GM04503 (cell line): ENCODE data around the gene PEAR1.

Experiments used
- DNase-seq: peaks from one replicate; pipeline ENCODE4 v3.0.0-alpha.2; 2012; ENCODE audit warnings: low read depth

The PEAR1 gene

DNA sequence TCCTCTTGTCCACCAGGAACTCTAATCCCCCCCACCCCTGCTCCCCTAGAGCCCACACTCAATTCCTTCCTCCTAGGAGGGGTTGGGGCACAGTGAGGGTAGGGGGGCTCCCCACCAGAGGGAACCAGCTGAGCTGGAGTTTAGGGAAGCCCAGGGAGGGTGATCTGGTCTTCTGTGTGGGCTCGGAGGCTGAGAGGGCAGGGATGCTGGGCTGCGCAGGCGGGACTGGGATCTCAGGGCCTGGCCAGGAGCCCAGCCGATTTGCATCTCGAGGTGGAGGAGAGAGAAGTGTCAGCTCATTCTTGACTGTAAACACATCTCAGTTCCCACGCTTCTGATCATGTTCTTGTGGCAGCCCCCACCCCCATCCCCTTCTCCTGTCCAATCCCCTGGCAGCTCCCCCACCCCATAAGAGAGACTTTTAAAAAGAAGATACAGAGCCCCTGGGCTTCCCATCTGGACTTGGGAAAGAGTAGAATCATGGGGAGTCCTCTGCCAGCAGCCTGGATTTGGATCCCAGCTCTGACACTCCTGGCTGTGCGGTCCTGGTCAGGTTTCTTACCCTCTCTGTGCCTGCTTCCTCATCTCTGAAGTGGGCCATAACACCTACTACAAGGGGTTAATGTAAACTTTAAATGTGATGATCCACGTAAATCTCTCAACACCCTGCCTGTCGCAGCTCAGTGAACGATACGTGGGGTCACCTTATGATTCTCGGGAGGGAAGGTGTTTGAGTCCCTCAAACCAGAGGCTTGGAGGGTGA lies 6.6 kb downstream of the PEAR1 start:
- DNase-seq = no peak

DNA sequence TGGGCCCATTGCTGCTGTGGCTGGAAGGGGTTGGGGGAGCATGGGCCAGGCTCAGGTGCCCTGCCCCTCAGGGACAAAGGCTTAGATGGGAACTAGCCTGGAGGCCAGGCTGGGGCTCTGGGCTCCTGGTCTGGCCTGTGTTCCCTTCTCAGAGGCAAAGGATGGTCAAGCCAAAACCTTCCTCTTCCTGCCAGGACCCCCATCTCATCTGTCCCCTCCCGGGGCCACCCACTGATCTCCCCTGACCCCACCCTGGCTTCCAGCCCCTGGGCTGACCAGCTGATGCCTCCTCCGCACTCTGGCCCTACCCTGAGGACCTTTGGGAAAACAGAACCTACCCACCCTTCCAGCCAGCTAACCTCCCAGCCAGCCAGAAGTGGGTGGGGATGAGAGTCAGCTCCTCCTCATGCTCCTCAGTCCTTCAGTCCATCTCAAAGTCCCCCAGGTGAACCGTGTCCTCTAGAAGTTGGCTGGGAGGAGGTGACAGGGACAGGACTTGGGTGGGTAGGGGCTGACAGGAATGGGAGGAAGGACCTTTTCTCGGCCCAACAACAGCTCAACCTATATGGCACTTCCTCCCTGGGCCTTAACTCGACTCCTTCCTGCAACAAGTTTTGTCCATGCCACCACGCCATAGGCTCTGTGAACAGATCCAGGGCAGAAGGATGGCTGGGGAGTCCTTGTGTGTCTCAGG lies 7.5 kb downstream of the PEAR1 start:
- DNase-seq = no peak

DNA sequence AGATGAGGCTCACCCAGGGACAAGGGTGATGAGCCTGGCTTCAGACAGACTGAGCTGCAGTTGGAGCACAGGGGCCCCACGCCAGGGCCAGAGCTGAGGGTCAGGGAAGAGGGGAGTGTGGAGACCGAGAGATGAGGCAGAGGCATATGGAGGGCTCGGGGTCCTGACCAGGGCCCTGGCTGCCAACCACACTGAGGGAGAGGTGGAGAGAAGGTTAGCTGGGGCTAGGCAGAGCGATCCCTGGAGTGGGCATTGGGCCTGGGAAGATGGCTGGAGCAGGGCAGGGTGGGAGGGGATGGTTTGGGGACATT lies 8.0 kb downstream of the PEAR1 start:
- no peak for DNase-seq

DNA sequence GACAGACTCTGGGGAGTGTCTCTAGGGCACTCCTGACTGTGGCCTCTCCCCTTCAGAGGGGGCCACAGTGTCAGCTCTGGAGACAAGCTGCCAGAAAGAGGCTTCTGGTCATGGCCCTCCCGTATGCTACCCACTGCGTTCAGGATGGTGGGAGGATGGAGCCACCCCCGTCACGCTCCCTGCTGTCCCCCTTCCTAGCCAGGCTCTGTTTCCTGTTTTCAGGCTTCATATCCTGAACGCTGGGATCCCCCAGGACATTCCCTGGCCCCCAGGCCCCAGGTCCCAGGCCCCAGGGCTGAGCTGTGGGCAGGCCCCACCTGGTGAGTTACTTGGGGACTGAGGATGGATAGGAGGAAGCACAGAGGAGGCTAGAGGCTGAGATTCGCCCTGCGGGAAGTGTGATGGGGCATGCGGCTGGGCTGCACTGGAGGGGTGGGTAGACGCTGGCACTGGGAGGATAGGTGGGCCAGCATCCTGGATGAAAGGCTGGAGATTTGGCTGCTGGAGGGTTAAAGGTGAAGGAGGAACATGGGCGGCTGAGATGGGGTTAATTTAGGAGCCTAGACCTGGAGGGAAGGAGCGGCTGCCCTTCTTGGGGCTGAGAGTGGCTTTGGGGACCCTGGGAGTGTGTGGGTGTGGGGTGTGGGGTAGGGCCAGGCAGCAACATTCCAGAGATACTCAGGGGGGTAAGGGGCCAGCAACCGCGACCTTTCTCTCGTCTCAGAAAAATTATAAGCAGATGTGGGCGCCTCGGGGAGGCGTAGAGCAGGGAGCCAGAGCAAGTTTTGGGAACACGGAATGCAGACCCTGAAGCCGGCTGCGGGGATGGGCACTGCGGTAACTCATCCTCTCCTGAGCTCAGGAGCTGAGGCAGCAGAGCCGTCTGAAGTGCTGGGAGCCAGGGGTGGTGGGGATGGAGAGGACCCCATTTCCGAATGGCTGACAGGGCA lies 8.7 kb downstream of the PEAR1 start:
- DNase-seq = no peak

DNA sequence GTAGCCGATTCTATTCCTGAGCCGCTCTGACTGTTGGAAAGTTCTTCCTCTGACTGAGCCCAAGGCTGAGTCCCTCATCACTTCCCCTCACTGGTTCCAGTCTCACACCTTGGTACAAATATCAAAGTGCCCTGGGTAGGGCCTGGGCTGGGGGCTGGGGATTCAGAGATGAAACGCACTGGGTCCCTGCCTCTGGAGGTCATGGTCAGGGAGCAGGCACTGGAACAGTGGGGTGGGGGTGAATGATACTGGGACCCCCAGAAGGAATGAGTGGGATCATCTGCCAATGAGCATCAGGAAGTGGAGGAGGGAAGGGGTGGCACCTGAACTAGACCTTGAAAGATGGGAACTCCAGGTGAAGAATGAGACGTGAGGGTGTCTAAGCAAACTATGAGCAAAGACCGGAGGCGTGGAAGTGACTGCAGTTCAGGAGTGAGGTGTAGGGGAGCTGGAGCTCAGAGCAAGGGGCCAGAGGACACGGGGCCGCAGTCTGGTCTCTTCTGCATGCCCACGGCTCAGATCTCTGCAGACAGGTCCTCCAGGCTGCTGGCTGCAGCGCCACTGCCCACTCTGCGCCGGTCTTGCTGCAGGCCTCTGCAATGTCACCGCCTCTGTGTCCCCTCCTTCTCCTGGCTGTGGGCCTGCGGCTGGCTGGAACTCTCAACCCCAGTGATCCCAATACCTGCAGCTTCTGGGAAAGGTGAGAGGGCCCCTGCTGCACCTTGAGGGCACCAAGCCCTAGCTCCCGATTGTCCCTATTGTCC lies 10.0 kb downstream of the PEAR1 start:
- DNase-seq = no peak

DNA sequence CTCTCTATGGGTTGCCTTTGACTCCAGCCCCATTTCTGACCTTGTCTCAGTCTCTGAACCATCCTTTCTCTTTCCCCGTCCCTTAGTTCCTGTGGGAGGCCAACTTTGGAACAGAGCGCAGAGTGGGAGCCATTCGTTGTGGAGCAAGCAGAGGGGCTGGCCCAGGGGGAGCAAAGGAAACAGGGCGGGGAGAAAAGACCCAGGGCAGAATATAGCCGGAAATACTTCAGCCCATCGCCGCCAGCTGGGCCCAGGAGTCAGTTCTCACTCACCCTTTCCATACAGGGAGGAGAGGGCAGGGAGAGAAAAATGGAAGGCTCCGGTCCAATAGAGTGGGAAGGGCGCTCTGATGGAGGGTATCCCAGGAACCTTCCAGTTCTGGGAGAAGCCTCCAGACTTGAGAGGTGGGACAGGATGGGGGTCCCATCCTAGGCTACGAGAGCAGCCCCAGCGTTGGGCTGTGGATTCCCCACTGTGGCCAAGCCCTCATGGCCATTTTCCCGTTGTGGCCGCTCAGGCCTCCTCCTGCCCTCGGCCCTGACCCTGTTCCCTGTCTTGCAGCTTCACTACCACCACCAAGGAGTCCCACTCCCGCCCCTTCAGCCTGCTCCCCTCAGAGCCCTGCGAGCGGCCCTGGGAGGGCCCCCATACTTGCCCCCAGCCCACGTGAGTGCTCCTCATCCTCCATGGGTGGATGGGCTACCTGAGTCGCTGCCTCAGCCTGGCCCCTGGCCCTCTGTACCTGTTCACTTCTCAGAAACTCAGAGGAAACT lies 10.9 kb downstream of the PEAR1 start:
- DNase-seq = no peak

DNA sequence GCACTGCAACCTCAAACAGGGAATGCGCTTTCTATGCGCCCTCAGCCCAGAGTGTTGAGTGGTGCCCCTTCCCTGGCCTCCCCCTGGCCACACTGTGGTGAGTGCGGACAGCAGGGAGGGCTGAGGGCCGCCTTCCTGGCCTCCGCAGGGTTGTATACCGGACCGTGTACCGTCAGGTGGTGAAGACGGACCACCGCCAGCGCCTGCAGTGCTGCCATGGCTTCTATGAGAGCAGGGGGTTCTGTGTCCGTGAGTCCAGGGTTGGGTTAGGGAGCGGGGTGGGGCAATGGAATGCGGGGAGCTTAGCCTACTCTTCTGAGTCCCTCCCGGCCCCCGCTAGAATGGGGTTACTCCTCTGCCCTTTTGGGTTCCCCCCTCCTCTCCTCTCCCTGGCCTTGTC lies 11.7 kb downstream of the PEAR1 start:
- no peak for DNase-seq

DNA sequence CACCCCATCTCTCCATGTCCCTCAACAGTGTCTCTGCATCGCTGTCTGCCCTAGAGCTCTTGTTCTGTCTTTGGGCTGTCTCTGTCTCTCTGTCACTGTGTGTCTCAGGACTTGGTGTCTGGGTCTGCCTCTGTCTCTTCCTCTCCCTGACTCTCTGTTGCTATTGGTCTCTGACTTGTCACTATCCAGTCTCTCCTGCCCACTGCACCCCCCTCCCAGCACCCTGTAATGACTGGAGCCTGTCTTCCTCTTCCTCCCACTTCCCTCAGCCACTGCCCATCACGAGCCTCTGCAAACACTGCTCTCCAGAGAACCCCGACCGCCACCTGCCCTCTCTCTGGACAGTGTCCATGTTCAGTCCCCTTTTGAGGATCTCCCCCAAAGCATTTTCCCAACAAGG lies 12.1 kb downstream of the PEAR1 start:
- no peak for DNase-seq

DNA sequence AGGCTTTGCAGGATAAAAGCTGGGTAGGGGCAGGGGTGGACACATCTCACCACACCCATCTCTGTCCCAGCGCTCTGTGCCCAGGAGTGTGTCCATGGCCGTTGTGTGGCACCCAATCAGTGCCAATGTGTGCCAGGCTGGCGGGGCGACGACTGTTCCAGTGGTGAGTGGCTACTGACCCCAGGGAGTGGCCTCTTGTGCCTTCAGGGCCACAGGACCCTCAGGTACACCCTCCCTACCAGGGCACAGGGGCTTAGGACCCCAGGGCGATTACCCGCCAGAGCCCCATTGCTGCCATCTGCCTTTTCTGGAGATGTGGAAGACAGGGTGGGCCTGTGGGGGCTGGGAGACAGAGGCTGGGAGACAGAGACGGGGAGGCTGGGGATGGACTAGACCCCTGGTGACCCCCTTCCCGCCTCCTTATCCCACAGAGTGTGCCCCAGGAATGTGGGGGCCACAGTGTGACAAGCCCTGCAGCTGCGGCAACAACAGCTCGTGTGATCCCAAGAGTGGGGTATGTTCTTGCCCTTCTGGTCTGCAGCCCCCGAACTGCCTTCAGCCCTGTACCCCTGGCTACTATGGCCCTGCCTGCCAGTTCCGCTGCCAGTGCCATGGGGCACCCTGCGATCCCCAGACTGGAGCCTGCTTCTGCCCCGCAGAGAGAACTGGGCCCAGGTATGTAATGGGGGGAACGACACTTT lies 12.8 kb downstream of the PEAR1 start:
- no peak for DNase-seq

DNA sequence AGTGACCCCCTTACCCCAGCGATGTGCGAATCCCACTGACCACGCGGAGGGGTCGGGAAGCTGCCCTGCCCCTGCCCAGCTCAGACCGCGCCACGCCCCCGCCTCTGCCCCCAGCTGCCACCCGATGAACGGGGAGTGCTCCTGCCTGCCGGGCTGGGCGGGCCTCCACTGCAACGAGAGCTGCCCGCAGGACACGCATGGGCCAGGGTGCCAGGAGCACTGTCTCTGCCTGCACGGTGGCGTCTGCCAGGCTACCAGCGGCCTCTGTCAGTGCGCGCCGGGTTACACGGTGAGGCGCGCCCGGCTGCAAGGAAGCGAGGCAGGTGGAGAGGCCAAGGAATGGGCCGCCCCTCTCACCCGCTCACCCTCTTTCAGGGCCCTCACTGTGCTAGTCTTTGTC lies 15.0 kb downstream of the PEAR1 start:
- DNase-seq = no peak

DNA sequence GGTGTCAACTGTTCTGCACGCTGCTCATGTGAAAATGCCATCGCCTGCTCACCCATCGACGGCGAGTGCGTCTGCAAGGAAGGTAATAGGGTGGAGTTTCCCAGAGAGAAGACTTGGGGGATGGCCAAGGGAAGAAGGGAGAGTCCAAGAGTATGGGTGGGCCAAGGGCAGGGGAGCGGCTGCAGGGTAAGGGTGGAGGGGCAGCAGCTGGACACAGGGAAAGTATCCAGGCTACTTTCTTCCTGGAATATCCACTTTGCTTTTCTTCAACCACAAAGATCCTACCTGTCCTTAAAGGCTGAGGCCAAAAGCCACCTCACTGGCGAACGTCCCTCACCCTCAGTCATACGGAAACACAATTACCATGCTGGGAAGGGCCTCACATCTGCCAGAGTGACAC lies 15.4 kb downstream of the PEAR1 start:
- no peak for DNase-seq

DNA sequence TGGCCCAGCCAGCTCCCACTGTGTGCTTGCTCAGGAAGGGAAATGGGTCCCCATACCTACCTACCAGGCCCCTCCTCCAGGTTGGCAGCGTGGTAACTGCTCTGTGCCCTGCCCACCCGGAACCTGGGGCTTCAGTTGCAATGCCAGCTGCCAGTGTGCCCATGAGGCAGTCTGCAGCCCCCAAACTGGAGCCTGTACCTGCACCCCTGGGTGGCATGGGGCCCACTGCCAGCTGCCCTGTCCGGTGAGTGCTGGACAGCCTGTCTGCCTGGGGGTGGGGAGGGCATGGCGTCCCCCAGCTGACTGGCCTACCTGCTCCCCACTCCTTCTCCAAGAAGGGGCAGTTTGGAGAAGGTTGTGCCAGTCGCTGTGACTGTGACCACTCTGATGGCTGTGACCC lies 16.2 kb downstream of the PEAR1 start:
- DNase-seq = no peak

DNA sequence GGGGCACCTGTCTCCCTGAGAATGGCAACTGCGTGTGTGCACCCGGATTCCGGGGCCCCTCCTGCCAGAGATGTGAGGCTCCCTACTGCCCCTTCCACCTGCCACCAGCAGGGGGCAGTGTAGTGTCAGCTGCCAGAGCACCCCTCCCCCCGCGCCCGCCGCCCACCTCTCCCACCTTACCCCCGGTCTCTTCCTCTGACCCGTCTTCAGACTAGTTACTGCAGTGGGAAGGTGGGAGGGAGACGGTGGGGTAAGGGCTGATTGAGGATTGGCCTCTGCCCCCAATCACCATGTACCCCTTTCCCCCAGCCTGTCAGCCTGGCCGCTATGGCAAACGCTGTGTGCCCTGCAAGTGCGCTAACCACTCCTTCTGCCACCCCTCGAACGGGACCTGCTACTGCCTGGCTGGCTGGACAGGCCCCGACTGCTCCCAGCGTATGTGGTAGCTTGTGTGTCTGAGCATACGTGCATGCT lies 16.8 kb downstream of the PEAR1 start:
- no peak for DNase-seq

DNA sequence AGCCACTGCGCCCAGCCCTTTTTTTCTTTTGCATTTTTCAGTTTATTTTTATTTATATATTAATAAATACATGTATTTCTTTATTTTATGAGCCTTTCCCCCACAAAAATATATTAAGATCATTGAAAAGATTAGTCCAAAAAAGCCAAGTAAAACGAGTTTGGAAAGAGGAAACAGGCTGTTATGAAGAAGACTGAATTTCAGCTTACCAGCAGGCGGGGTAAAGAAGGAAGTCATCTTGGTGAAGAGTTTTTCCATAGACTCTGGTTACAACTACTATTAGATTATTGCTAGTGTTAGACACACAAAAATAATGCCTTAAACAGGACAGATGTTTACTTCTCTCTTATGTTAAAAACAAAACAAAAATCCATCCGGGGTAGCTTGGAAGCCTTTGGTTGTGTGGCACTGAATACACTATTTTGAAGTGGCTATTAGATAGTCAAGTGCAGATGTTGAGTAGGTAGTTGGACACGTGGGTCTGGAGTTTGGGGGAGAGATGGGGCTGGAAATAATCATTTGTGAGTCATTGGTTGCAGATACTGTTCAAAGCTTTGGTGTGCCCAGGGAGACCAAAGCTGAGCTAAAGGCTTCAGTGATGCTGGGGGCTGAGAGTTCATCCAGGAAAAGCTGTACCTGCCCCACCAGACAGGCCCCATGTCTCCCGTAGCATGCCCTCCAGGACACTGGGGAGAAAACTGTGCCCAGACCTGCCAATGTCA lies 18.2 kb downstream of the PEAR1 start:
- DNase-seq = no peak

DNA sequence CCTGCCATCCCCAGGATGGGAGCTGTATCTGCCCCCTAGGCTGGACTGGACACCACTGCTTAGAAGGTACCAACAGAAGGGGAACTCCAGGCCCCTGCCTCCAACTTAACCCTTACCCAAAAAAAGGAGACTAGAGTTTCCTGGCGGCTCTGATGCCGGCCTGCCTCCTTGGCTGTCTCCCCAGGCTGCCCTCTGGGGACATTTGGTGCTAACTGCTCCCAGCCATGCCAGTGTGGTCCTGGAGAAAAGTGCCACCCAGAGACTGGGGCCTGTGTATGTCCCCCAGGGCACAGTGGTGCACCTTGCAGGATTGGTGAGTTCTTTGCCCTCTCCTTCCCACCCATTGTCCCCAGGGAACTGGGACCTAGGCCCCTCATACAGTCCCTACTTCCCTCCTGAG lies 18.8 kb downstream of the PEAR1 start:
- no peak for DNase-seq

DNA sequence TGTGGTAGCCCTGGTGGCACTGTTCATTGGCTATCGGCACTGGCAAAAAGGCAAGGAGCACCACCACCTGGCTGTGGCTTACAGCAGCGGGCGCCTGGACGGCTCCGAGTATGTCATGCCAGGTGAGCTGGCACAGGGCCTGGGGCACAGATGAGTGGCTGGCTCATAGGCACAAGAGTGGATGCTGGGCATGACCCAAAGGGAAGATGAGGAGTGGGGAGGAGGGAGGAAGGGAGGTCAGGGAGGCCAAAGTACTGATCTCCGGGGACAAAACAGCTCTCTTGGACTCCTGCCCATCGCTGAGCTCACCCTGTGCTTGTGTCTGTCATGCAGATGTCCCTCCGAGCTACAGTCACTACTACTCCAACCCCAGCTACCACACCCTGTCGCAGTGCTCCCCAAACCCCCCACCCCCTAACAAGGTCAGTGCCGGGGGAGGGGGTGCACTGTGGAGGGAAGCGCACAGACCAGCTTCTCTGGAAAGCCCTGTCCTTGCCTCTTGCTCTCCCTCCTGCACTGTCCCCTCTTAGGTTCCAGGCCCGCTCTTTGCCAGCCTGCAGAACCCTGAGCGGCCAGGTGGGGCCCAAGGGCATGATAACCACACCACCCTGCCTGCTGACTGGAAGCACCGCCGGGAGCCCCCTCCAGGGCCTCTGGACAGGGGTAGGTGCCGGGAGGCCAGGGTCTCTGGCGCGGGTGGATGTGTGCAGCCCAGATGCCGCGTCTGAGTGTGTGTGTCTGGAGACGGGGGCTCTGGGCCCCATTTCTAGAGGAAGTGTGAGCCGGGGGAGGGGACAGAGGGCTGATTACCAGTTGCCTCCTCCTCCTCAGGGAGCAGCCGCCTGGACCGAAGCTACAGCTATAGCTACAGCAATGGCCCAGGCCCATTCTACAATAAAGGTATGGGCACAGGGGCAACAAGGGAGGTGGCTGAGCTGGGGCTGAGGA lies 19.6 kb downstream of the PEAR1 start:
- no peak for DNase-seq

DNA sequence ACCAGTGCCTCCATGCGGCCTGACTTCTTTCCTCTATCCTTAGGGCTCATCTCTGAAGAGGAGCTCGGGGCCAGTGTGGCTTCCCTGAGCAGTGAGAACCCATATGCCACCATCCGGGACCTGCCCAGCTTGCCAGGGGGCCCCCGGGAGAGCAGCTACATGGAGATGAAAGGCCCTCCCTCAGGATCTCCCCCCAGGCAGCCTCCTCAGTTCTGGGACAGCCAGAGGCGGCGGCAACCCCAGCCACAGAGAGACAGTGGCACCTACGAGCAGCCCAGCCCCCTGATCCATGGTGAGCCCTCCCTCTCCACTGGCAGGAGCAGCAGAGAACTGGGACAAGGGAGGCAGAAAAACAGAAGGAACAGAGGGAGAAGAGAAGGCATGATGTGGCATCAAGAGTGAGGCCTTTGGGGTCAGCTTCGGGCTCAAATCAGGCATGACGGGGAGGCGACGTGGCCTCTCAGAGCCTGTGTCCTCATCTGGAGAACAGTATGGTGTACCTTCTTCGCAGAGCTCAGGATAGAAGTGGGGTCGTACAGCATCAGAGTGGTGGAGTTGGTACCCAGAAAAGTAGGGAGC lies 20.4 kb downstream of the PEAR1 start:
- DNase-seq = no peak

DNA sequence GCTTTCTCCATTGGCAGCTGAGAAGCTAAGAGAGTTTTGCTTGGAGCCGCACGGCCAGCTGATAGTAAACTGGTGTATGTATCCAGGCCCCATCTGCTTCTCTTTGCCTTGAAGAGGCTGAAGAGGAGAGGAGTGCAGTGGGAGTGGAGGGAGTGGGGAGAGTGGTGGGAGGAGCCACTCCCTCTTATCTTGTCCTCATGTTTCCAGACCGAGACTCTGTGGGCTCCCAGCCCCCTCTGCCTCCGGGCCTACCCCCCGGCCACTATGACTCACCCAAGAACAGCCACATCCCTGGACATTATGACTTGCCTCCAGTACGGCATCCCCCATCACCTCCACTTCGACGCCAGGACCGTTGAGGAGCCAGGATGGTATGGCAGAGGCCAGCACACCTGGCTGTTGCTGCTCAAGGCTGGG lies 20.9 kb downstream of the PEAR1 start:
- DNase-seq = no peak
